HG03520 (cell line): ENCODE measurements around the gene CLSTN1.

ENCODE experiments used
- ATAC-seq: cut with Tn5 transposase; IDR thresholded peaks from one replicate; pipeline ENCODE4 v1.9.1; 2021; ENCODE audit warnings: mild to moderate bottlenecking, moderate library complexity; ENCODE audit not compliant: unreplicated experiment

The CLSTN1 gene

DNA sequence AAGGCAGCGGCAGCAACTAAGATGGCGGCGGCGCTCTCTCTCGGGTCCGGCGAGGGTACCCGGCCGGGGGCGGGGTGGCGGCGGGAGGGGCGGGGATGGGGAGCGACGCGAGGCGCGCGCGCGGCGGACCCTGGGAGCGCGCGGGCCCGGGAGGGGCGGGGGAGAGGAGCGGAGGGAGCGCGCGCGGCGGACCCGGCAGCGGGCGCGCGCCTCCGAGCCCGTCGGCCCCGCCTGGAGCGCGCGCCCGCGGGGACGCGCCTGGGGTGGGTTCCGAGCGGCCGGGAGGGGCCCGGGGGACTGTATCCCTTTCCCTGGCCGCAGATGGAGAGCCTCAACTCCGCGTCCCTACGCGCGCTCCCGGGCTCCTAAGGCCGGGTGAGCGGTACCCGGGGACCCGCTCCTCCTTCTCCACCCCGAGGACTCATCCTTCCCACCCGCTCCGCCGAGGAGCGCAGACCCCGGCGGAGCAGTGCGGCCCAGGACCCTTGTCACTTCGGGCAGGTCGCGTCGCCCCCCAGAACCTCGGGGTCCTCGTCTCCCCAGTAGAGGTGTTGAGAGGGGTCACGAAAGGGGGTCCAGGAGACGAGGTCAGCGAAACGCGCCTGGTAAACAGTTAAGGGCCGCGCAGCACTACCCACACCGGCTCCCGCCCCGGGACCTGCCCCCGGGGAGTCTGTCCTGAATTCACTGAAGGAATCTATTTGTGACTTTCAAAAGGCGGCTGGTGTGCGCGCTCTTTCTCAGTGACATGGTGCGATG is at the start of gene CLSTN1:
Gene CLSTN1 (minus strand): TSS at position 23 of the 759 bp plus-strand sequence. CDS start 232 bp downstream, outside the sequence.
- peak; percentile 58 for ATAC-seq

DNA sequence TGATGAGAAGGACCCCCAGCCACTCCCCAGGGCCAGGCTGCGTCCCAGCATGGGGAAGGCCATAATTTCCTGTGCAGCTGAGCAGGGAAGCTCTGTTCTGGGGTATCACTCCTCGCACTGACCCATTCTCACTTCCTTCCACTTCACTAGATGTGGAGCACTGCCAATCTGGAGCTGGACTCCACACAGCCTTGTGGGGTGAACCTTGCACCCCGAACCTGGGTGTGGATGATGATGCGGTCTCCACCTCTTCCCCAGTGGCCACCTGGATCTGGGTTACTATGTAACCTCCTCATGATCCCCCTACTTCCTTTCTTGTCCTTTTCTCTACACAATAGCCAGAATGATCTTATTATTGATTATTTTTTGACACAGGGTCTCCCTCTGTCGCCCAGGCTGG is 49.6 kb upstream of the CLSTN1 start:
- ATAC-seq: no peak

DNA sequence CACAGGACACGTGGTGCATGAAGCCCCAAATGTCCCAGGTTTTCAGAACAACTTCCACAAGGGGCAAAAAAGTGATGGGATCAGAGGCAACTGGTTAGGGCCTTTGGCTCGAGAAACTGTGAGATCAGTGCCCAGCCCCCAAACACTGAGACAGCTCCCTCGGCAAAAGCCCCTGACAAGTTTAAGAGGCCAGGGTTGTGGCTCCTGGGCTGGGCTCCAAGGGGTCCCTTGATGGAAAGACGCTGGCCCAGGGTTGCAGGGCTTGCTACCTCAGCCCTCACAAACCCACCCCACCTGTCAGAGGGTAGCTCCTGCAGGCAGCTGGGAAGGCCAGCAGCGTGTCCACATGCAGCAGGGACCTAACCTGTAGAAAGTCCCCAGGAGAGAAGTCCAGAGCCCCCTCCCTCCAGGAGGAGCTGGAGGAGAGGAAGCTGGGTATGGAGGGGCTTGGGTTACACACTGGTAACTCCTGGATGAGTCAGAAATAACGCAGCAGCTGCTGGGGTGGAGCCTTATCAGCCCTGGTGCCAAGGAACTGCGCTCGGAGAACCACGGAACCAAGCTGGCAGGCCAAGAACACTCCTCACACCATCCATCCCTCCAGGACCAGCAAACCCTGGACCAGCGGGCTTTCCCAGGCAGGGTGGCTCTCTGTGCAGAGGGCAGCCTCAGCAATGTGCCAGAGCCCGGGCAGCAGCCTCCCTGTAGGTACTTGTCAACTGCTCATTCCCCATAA is 48.8 kb upstream of the CLSTN1 start:
- ATAC-seq: no peak

DNA sequence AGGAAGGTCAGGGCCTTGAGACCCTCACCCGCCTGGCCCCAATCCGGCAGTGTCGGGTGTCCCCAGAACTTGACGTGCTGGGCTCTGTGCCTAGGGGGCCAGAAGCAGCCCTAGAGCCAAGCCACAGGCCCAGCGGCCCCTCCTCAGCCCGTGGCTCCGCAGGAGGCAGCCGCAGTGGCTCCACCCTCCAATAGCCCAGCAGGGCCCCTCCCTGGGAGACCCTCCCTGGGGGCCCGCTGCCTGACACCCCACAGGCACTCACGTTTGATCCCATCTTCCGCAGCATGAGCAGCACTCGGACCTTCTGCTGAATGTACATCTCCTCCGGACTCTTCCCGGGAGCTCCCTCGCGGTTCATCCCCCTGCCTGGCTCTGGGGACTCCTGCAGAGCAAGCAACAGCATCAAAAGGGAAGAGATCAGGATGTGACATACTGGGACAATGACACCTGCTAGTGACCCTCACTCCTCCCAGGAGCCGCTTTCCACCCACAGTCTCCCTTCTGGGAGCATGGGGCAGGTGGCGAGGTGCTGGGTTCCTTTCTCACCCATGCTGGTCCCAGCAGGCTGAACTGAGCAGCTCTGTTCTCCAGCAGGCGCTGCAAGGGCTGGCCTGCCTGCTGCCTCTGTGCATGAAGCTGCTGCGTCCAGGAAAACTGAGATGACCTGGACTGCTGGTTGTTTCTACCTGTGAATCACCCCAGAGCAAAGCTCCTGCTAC is 48.1 kb upstream of the CLSTN1 start:
- ATAC-seq: no peak

DNA sequence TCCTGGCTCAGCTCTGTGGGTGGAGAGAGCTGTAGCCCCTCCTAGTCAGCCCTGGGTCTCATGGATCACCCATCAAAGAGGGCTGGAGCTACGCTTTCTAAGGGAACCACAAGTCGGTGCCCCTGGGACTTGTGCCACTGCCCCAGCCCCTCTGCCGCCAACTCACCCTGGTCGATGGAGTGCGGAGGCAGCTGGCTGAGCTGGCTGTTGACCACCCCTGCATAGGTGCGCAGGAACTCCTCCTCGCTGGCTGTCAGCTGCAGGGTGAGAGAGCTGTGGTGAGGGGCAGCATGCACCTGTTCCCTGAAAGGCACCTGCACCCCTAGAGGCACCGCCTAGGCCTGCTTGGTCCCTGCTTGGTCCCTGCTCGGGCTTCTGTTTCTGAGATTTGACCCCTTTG is 47.3 kb upstream of the CLSTN1 start:
- no peak for ATAC-seq

DNA sequence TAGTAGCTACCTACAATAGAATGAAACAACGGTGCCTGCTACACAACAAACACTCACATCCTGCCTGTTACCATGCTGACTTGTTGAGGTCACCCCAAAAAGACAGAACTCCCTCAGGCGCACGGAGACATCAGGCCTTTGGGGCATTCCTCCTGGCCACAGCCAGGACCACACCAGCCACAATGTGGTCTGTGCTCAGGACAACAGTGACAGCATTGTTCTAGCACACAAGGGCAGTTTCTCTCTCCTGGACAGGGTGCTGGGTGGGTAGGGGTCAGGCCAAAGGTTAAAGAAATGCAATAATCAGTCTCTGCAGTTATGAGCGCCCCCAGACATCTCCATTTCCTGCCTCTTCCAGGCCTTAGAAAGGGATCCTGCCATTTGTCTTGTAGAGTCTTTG is 46.8 kb upstream of the CLSTN1 start:
- no peak for ATAC-seq

DNA sequence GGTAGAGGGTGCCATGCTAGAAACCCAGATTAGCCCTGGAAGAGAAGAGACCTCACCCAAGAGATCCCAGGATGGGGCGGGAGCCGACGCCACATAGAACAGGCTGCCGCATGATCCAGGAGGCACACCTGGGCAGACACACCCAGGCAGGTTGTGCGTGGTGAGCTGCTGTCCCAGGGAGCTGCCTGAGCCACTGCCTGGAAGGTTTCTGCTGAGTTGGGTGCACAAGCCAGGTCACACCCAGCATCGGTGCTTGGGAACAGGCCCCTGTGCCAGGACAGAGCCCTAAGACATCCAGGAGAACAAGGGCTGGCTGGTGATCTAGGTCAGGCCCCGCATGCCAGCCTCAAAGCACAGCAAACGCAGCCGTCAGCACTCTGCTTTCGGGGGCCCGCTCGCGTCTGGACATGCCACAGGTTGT is 46.1 kb upstream of the CLSTN1 start:
- no peak for ATAC-seq

DNA sequence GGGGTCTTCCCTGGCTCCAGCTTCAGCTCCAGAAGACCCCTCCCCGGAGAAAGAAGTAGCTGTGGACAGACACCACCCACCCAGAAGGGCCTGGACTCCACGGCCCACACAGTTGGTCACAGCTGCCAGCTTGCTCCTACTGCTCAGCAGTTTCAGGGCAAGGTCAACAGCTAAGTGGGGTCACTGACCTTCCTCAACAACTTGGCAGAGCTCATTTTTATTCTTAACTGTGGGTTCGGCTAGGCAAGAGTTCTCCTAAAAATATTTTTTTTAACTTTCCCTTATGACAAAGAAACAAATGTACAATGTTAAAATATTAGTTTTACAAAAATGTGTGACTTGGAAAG is 44.5 kb upstream of the CLSTN1 start:
- ATAC-seq: no peak

DNA sequence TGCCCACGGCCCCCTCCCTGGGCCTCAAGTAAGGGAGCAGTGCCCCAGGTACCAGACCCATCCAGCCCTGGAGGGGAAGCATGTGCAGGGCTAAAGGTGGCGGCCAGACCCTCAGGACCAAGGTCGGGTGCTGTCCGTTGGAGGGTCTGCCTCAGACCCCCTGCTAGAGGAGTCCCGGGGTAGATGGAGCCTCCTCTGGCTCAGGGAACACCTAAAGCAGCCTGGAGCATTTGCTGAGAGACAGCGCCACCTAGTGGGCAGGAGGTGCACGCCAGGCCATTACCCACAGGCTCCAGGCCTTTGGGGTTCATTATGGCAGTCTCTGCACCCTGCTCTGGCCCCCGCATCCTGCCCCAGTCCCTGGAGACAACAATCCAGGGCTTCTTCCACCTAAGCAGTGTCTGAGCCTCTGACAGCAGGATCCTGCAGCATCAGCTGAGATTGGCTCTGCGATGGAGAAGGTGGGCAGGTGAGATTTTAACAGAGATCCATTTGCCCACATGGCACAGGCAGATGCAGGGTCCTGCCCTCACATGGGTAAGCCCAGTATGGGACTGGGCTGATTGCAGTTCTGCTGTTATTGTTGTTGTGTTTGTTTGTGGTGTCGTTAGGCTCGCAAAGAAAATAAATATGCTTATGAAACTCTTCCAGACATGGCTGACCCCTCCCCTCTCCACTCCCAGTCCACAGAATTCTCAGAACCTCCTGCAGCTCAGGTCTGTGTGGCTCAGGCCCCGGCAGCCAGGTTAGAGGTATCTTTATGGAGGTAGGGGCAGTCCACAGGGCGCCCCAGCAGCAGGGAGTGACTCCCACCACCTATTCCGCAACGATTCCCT is 43.9 kb upstream of the CLSTN1 start:
- ATAC-seq: peak; percentile 63

DNA sequence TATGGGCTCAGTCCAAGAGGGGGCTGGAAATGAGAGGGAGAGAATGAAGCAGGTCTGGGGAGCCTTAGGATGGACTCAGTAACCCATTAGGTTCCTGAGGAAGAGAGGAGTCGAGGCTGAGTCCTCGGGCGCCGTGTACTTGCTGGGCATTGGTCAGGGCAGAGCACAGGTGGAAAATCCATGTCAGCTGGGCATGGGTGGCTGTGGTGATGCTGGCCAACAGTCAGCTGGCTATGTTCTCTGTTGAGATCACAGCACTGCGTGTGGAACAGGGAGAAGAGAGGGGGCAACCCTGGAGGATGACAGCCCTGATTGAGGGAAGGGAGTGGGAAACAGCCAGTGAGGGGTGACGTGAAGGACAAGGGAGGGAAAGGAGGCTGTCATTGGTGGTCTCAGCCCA is 43.1 kb upstream of the CLSTN1 start:
- no peak for ATAC-seq

DNA sequence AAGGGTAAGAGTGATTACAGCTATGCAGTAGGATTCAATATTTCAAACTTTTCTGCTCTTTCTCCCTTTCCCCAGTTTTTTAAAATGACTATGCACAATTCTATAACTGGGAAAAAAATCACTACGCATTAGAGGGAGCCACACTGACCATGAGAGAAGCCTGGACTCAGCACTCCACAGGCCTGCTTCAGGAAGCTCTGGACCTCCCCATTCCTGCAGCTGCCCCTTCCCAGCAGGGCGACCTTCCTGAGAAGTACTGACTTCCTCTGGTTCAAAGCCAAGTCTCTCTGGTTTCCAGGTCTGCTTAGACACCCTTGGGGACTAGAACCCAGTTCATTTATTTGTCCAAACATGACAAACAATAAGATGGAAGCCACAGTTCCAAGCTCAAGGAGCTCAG is 42.0 kb upstream of the CLSTN1 start:
- no peak for ATAC-seq

DNA sequence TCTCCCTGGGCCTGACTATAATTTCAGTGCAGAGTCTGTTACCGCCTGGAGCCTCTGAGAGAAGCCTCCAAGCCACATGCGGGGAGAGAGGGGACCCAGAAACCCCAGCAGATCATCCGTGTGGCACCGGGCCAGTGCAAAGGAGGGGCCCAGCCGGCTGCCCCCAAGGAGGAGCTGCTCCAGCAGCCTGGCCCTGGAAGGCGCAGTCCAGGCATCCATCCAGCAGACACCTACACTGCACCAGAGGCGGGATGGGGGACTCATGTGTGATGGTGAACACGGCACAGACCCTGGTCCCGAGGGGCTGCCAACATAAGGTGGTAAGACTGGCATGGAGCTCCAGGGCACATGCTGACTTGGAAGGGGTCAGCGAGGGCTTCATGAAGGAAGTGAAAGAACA is 39.6 kb upstream of the CLSTN1 start:
- ATAC-seq: no peak

DNA sequence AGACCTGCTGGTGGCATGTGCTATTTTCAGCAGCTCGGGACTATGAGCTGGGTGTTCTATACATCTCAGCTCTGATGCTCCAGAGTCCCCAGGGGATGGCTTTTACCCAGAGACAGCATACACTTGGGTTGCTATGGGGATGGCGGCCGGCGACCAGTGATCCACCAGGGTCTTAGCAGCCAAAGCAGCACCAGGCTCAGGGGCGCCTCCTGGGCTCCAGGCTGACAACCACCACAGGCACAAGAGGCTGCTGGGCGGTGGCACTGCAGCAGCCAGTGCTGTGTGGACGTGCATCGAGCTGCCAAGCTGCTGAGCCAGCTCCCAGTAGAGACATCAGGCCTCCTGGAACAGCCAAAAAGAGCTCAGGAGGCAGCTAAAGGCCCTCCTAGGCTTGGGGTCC is 37.6 kb upstream of the CLSTN1 start:
- ATAC-seq: no peak

DNA sequence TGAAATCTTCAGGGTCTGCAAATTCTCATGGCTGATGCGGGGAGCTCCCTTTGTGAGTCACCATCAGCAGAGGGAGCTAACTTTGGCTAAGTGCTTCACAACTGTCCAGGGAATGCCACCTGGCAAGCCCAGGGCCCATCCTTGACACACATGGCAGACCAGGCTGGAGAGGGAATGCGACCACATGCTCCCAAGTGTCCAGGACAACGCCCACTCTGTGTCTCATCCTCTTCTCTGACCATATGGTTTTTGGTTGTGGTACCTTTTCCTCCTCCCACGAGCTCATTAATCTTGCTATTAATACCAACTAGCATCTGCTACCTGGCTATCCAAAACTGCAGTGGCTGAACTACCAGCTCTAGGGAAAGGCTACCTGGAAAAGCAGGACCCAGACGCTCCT is 37.1 kb upstream of the CLSTN1 start:
- ATAC-seq: no peak

DNA sequence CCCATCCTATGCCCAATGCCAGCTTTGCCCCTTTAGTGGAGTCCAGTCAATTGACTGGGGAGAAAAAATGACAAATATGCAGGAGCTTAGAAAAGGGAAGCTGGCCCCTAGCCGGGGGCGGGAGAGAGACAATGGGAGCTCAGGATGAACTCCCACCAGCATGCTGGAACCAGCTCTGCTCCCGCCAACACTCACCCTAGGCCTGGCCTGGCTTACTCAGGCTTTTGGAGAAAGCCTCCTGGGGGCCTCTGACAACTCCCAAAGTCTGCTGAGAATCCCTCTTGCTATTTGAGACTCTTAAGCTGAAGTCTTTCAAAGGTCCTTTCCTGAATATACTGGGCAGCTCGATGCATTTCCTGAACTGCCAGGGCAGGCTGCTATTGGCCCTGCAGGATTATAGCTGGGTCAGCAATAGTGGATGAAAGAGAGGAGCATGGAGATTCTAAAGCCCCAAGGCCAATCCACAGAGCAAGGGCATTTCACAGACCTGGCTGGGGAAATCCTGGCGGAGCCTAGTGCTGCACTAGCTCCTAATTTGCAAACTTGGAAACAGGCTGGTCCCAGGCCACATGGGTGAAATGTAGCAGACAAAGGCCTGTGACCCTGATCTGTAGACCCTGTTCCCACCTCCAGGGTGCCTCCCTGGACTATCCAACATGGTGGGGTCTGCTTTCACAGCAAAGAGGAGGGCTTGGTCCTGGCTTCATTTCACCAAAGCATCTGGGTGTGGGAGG is 35.7 kb upstream of the CLSTN1 start:
- ATAC-seq: no peak

DNA sequence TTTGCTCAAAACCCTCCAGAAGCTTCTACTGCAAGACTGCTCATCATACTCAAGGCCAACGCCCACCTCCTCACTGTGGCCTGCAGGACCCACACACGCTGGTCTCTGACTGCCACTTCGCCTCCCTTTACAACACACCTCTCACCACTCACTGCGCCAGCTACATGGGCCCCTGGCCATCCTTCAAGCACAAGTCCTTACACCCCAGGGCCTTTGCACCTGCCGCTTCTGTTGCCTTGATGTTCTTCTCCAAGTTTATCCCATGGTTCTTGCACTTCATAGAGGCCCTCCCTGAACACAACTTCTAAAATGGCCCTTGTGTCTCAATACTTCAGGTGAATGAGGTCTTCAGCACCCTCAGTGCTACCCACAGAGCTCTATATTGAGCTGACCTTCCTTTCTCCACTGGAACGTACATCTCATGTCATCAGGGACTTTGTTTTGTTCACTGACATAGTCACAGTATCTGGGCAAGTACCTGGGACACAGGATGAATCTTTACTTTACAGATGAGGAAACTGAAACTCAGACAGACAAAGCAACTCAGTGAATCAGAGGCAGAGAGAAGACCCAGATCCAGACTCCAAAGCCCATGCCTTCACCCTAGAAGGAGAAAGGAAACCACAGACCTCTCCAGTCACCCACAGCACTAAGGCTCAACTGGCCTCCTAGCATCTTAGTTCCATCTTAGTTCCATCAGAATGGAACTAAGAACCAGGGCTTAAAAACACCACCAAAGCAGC is 34.7 kb upstream of the CLSTN1 start:
- ATAC-seq: no peak

DNA sequence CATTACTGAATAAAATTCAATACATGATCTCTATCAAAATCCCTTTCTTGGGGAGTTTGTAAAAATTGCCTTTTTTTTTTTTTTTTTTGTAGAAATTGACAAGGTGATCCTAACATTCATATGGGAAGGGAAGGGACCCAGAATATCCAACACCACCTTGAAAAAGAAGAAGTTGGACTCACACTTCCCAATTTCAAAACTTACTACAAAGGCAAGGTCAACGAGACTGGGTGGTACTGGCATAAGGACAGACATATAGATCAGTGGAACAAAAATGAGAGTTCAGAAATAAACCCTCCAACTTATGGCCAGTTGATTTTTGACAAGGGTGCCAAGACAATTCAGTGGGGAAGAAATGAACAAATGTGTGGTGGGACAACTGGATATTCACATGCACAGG is 31.4 kb upstream of the CLSTN1 start:
- ATAC-seq: no peak

DNA sequence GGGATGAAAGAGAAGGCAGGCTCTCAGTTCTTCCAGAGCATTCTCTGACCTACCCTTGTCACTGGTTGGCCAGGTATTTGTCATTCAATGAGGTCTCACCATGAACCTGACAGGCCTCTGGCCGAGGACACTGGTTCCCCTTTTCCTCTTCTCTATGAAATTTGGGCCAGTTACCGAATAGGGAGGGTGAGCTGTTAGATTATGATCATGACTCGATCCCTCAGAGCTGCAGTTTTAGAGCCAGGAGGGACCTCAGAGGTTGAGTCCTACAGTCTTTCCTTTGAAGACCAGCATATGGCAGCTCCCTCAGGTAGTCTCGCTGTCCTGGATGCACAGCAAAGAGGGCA is 29.5 kb upstream of the CLSTN1 start:
- no peak for ATAC-seq

DNA sequence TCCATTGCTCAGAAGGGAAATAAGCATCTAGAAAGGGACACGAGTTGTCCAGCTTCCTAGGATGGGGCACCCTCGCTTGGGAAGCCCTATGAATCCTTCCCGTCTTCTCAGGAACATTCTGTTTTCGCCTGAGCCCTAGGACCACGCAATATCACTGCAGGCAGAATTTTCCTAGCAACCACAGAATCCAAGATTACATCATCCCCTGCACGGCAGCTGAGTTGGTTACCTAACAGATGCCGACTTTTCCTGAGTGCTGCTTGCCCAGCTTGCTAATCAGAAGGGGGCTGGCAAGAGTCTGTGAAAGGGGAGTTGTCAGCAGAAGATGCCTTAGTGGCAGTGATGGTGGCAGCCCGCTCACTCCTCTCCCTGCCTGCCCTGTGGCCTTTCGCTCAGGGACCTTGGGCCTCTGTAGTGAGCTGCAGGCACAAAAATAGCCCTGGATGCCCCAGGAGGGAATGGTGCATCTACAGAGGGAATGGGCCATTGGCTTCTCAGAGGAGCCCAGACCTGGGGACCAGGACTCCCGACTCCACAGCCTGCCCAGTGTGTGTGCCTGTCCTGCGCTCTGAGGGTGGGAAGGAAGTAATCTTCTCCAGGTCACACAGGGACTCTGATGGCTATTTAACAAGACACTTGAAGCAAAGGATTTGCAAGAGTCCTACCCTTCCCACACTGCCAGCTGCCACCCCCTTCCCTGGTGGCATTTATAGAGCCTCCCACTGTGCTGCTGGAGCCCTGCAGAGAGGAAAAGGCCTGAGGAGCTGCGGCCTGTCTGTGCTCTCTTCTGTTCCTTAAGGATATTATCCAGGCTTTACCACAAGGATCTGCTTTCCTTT is 28.9 kb upstream of the CLSTN1 start:
- ATAC-seq: no peak
